ENCODE measurements around the gene LOC128125822.

Gene LOC128125822

GRCh38 chr6:63530182-63530581 lies 42.1 kb upstream of the LOC128125822 start:
- no peak for TF ChIP-seq CTCF (IDR thresholded peaks at IDR 0.05; ENCODE audit: insufficient read depth, low read depth, low read length)
- DNase-seq (ENCODE audit: low read depth) = no peak
- H3K4me3 ChIP-seq (ENCODE audit: low read depth, low read length) = no peak overlapping the region

- no peak for TF ChIP-seq CTCF (IDR thresholded peaks at IDR 0.05; ENCODE audit: insufficient read depth, low read depth, low read length)
- no peak for DNase-seq (ENCODE audit: low read depth)
- H3K4me3 ChIP-seq (ENCODE audit: low read depth, low read length) = no peak overlapping the region
Observed at GRCh38 chr6:63530991-63531390, 41.3 kb upstream of the LOC128125822 start.

GRCh38 chr6:63533026-63533425 lies 39.3 kb upstream of the LOC128125822 start:
- no peak overlapping the region for H3K4me3 ChIP-seq (ENCODE audit: low read depth, low read length)
- TF ChIP-seq CTCF (IDR thresholded peaks at IDR 0.05; ENCODE audit: insufficient read depth, low read depth, low read length) = no peak
- DNase-seq (ENCODE audit: low read depth) = no peak

- no peak for DNase-seq (ENCODE audit: low read depth)
- TF ChIP-seq CTCF (IDR thresholded peaks at IDR 0.05; ENCODE audit: insufficient read depth, low read depth, low read length) = no peak
- H3K4me3 ChIP-seq (ENCODE audit: low read depth, low read length) = no peak overlapping the region
Observed at GRCh38 chr6:63533952-63534351, 38.3 kb upstream of the LOC128125822 start.

- no peak overlapping the region for H3K4me3 ChIP-seq (ENCODE audit: low read depth, low read length)
- no peak for DNase-seq (ENCODE audit: low read depth)
- TF ChIP-seq CTCF (IDR thresholded peaks at IDR 0.05; ENCODE audit: insufficient read depth, low read depth, low read length) = no peak
Observed at GRCh38 chr6:63537201-63537958, 34.9 kb upstream of the LOC128125822 start.

- no peak overlapping the region for H3K4me3 ChIP-seq (ENCODE audit: low read depth, low read length)
- no peak for DNase-seq (ENCODE audit: low read depth)
- no peak for TF ChIP-seq CTCF (IDR thresholded peaks at IDR 0.05; ENCODE audit: insufficient read depth, low read depth, low read length)
Observed at GRCh38 chr6:63537959-63538300, 34.4 kb upstream of the LOC128125822 start.

- no peak overlapping the region for H3K4me3 ChIP-seq (ENCODE audit: low read depth, low read length)
- no peak for TF ChIP-seq CTCF (IDR thresholded peaks at IDR 0.05; ENCODE audit: insufficient read depth, low read depth, low read length)
- DNase-seq (ENCODE audit: low read depth) = no peak
Observed at GRCh38 chr6:63538550-63538949, 33.7 kb upstream of the LOC128125822 start.

All from fibroblast of villous mesenchyme (primary cell).